ELR (cell line): ENCODE results near the gene P3H4.

ENCODE experiments used
- DNase-seq: peaks from one replicate; pipeline ENCODE4 v3.0.0-alpha.2; 2015; ENCODE audit warnings: low read depth

Gene P3H4

DNA sequence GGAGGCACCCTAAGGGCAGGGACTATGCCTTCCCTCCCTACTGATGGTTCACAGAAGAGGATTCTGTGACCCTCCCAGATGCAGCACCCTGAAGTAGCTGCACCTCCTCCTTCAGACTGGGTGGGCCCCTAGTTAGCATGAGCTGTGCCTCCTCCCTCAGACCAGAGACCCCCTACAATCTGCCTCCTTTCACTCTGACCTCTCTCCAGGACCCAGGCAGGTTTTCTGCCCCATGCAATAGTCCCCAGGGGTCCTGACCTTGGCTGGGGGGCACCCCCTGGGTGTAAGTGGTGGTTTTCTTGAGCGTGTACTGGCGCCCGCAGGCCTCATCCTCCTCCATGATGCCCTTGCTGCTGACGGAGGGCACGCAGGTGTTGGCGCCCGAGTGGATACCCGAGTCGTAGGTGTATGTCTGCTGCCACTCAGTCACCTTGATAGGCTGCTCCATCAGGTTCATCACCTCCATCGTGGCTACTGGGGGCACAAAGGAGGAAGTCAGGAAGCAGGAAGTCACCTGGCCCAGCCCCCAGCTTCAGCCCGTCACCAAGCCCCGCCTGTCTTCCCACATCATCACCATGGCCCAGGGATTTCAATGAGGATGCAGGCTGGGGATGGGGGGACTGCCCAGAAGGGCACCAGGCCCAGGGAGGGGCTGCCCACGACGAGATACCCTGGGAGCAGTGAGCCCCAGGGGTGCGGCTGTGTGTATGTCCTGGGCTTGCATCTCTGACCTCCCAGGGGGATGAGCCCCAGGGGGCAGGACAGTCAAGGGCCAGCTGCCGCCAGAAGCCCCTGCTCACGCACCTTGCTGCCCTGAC, 40.2 kb downstream of the P3H4 start:
- DNase-seq, result no peak

- no peak for DNase-seq
These were observed 41.8 kb downstream of the P3H4 start for GRCh38 chr17:41769985-41770384.

DNA sequence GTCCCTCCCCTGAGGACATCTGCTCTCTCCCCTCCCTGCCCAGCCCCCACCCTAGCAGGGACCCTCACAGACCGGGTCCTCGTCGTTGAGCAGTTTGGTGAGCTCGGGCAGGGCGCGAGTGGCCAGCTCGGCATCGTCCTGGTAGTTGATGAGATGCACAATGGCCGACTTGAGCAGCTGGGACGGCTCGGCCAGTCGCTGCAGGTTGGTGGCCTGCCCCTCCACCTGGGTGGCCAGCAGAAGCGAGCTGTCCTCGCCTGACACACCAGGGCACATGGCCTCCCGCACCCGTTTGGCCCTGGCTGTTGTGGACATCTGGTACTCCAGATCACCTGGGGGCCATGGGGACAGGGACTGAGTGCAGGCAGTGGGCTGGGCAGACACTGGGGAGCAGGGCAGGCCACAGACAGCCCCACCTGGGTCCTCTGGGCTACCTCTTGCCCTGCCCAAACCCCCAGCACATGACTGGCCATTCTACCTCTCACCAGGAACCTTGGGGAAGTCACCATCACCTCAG, 42.3 kb downstream of the P3H4 start:
- no peak for DNase-seq

DNA sequence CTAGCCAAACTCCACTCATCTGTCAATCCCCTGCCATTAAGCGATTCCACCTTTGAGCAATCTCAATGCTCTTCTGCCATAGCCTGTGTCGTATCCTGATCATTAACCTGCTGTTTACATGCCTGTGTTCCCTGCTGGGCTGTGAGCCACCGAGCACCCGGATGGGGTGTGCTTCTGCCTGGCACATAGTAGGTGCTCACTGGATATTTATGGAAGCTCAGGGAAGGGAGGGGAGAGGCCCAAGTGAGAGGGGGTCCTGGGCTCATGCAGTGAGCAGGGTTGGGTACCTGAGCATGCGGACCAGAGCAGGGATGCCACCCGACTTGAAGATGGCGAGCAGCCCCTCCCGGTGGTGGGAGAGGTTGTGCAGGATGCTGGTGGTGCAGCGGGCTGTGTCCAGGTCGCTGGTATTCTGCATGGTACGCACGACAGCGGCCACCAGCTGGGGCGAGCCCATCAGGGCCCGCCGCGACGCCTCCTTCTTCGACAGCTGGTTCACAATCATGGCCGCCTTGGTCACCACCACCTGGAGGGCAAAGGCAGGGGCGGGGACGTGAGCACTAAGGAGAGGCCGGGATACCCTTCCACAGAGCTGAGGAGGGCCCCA, 43.0 kb downstream of the P3H4 start:
- no peak for DNase-seq

DNA sequence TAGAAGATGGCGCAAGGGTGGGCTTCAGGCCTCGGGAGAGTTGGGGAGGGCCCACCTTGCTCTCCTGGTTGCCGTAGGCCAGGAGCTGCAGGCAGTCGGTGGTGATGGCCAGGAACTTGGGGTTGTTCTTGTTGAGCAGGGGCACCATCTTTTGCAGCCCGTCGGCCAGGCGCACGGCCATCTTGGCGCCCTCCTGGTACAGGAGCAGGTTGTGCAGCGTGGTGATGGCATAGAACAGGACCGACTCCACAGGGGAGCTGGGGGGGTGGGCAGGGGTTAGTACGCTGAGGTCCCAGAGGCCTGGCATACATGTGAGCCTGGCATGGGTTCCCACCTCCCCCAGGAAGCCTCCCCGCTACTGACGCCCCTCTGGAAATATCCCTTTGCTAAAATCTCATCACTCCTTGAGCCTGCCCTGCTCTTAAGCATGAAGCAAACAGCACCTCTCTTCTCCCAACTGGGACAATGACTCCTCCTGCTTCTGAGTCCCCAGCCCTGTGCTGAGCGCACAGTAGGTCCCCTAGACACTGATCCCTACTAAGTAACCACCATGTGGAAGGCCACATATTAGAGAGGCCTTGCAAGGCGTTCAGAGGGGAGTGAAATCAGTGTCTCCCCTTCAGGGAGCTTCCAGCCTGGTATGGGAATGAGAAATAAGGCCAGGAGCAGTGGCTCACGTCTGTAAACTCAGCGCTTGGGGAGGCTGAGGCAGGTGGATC, 44.3 kb downstream of the P3H4 start:
- DNase-seq, result no peak

DNA sequence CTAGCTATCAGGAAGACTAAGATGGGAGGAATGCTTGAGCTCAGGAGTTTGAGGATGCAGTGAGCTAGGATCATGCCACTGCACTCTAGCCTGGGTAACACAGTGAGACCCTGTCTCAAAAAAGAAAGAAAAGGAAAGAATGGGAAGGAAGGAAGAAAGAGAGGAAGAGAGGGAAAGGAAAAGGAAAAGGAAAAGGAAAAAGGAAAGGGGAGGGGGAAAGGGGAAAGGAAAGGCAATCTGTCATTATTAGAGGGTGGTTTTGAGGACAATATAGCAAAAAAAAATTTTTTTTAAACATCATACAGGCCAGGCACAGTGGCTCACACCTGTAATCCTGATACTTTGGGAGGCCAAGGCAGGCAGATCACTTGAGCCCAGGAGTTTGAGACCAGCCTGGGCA, 45.6 kb downstream of the P3H4 start:
- no peak for DNase-seq

- no peak for DNase-seq
These were observed 48.4 kb downstream of the P3H4 start for GRCh38 chr17:41763327-41763726.

GRCh38 chr17:41762841-41763240, 48.9 kb downstream of the P3H4 start:
- no peak for DNase-seq

DNA sequence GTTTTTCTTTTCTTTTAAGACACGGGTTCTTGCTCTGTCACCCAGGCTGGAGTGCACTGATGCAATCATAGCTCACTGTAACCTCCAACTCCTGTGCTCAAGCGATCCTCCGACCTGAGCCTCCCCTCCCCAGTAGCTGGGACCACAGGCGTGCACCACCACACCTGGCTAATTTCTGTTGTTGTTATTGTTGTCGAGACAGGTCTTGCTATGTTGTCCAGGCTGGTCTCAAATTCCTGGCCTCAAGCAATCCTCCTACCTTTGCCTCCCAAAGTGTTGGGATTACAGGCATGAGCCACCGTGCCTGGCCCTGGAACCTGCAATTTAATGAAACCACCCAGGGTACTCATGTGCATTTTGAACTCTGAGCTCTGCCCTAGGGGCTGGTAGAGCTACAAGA, 49.4 kb downstream of the P3H4 start:
- DNase-seq, result no peak

- DNase-seq, result no peak
These were observed 50.9 kb downstream of the P3H4 start for GRCh38 chr17:41760878-41761277.

- no peak for DNase-seq
These were observed 53.1 kb downstream of the P3H4 start for GRCh38 chr17:41758601-41759000.

GRCh38 chr17:41754066-41754465, 57.7 kb downstream of the P3H4 start:
- DNase-seq, result no peak
